OCI-LY7 (cell line): ENCODE data around the gene RORC.

Experiments used
- EZH2phosphoT487 ChIP-seq: fragments of 200-600 bp; sonication (generic); IDR thresholded peaks from 2 replicates; pipeline ENCODE4 v1.6.1; 2018; ENCODE audit warnings: low read depth, borderline replicate concordance, mild to moderate bottlenecking, mixed run types, antibody characterized with exemption, low read length, moderate library complexity, mixed read lengths
- TF ChIP-seq, protein P1 (sequence below): fragments of 200-600 bp; sonication (generic); conservative IDR thresholded peaks from 2 replicates; pipeline ENCODE4 v1.5.1; 2014; ENCODE audit warnings: mild to moderate bottlenecking, antibody characterized with exemption, low read length, moderate library complexity, mixed read lengths

DNA sequence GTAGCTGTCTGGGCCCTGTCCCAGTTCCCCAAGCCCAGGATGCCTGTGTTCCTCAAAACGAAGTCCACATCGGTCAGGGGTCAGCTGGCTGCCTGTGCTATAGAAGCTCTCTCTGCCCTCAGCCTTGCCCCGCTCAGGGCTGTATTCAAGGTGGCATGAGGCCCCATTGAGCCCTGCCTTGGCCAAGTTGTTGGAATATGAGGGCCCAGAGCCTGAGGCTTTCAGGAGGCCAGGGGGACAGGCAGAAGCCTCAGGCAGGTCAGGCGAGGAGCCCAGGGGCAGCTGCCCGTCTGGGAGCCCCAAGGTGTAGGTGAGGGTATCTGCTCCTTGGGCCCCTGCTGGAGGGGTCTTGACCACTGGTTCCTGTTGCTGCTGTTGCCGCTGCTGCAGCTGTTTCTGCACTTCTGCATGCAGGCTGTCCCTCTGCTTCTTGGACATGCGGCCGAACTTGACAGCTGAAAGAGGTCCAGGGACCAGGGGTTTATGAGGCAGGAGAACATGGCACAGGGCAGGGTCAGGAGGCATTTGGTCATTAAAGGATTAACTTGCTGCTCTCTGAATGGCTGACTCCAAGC, 16.5 kb downstream of the RORC start:
- TF ChIP-seq, protein P1, sequence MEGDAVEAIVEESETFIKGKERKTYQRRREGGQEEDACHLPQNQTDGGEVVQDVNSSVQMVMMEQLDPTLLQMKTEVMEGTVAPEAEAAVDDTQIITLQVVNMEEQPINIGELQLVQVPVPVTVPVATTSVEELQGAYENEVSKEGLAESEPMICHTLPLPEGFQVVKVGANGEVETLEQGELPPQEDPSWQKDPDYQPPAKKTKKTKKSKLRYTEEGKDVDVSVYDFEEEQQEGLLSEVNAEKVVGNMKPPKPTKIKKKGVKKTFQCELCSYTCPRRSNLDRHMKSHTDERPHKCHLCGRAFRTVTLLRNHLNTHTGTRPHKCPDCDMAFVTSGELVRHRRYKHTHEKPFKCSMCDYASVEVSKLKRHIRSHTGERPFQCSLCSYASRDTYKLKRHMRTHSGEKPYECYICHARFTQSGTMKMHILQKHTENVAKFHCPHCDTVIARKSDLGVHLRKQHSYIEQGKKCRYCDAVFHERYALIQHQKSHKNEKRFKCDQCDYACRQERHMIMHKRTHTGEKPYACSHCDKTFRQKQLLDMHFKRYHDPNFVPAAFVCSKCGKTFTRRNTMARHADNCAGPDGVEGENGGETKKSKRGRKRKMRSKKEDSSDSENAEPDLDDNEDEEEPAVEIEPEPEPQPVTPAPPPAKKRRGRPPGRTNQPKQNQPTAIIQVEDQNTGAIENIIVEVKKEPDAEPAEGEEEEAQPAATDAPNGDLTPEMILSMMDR: no peak
- TF ChIP-seq EZH2phosphoT487: no peak
